HG03432 (cell line): ENCODE data around the gene PRPF40A.
"Not testable (repeated sequence)": the region's sequence is repeated elsewhere in the genome, so short reads cannot be mapped to it uniquely, and the experiment has no call there.

ENCODE experiments used
- ATAC-seq: cut with Tn5 transposase; IDR thresholded peaks from one replicate; pipeline ENCODE4 v1.9.1; 2021; ENCODE audit warnings: mild to moderate bottlenecking, moderate library complexity; ENCODE audit not compliant: unreplicated experiment

The PRPF40A gene

DNA sequence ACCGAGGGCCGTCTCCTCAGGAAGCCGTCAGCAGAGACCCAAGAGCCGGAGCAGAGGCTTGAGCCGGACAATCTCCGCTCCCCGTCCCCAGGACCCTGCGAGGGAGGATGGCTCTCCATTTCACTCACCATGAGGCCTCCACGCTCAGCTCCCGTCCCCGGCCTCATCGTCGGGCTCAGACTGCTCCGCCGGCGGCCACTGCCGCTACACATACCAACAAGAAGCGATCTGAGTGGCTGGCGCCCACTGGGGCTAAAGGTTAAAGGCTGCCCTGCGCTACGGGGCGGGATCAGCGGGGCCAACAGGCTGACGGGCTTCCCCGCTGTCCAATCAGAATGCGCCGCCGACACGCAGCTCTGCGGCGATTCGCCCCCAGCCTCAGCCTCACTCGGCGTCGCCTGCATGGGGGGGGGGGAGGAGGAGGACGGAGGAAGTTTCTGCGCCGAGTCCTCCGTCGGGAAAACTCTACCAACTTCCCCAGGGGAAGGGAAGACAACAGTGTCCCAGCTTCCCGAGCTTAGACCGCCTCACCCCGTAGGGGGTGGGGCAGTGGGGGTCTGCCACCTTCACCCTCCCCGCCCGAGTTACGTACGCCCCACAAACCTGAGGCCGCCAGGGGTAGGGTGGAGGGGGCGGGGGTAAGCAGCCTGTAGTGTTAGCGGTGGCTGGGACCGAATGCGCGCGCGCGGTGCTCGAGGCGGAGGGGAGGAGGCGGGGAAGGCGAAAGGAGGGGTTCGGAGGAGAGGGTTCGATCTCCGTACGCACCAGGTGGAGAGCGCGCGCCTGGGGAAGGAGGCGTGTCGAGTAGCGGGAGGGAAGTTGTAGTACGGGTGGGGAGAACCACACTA lies at the start of gene PRPF40A:
Gene PRPF40A, minus strand, starts transcription at position 234 of the 848 bp plus-strand sequence. Its CDS starts 22 bp downstream, at position 212.
- ATAC-seq: peak; percentile 70

GRCh38 chr2:152766928-152767327 lies 49.7 kb upstream of the PRPF40A start:
- no peak for ATAC-seq

GRCh38 chr2:152763651-152764050 lies 46.4 kb upstream of the PRPF40A start:
- no peak for ATAC-seq

DNA sequence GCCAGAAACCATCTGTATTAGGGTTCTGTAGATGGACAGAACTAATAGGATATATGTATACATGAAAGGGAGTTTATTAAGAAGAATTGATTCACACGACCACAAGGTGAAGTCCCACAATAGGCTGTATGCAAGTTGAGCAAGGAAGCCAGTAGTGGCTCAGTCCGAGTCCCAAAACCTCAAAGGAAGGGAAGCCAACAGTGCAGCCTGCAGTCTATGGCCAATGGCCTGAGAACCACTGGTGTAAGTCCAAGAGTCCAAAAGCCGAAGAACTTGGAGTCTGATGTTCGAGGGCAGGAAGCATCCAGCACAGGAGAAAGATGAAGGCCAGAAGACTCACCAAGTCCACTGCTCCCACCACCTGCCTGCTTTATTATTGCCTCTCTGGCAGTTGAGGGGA lies 45.9 kb upstream of the PRPF40A start:
- not testable (repeated sequence) for ATAC-seq

- ATAC-seq: no peak
Observed at GRCh38 chr2:152762202-152762601, 44.9 kb upstream of the PRPF40A start.

DNA sequence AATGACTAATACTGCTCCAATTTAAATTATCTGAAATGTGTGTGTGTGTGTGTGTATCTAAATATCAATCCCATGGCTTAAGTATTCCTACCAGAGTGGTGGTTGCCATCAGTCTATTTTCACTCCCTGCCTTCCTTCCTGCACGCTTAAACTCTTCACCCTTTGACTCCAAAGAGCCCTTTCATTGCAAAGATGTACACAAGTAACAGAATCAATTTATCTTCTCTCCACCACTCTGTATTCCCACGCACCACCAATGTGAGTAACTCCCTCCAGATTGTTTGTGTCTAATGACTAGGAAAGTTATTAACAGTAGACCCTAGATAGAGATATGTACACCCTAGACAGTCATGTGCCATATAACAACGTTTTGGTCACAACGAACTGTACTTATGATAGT lies 44.0 kb upstream of the PRPF40A start:
- no peak for ATAC-seq

DNA sequence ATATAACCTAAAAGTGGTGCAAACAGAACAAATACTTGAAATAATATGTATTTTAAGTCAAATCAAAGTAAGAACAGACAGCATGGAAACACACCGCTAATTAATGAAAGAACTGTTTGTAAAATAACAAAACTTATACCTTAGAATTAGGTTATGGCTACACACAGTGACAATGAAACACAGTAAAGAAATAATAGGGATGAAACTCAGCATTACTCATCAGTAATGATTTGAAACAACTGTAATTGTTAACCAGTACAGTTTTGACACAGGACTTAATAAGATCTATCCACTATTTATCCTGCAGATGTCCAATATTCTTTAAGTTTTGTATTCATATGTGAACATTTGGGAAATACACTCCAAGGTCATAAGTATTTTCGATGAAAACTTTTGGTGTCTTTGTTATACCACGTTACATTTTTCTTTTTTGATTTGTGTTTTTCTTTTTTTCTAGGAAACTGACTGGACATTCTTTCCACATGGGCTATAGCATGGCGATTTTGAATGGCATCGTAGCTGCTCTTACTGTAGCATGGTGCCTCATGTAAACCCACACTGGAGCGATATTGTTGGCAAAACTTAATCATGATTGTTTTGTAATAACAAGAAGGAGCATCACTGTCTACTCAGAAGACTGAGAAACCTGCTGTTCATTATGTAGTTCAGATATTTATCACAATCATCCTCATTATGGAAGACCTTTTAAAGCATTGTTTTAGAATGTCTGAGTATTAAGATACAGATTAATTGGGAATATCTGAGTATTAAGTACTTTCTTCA lies 42.2 kb upstream of the PRPF40A start:
- no peak for ATAC-seq

- ATAC-seq: no peak
Observed at GRCh38 chr2:152755029-152755428, 37.8 kb upstream of the PRPF40A start.

- not testable (repeated sequence) for ATAC-seq
Observed at GRCh38 chr2:152747751-152748150, 30.5 kb upstream of the PRPF40A start.

GRCh38 chr2:152743002-152743401 lies 25.7 kb upstream of the PRPF40A start:
- ATAC-seq: peak; percentile 66

GRCh38 chr2:152740743-152741328 lies 23.6 kb upstream of the PRPF40A start:
- peak; percentile 83 for ATAC-seq

- not testable (repeated sequence) for ATAC-seq
Observed at GRCh38 chr2:152739705-152740104, 22.4 kb upstream of the PRPF40A start.

GRCh38 chr2:152738438-152738837 lies 21.2 kb upstream of the PRPF40A start:
- ATAC-seq: no peak

DNA sequence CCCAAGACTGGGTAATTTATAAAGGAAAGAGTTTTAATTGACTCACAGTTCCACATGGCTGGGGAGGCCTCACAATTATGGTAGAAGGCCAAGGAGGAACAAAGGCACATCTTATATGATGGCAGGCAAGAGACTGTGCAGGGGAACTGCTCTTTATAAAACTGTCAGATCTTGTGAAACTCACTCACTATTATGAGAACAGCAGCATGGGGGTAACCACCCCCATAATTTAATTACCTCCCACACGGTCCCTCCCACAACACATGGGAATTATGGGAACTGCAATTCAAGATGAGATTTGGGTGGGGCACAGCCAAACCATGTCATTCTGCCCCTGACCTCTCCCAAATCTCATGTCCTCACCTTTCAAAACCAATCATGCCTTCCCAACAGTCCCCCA lies 20.2 kb upstream of the PRPF40A start:
- ATAC-seq: not testable (repeated sequence)

DNA sequence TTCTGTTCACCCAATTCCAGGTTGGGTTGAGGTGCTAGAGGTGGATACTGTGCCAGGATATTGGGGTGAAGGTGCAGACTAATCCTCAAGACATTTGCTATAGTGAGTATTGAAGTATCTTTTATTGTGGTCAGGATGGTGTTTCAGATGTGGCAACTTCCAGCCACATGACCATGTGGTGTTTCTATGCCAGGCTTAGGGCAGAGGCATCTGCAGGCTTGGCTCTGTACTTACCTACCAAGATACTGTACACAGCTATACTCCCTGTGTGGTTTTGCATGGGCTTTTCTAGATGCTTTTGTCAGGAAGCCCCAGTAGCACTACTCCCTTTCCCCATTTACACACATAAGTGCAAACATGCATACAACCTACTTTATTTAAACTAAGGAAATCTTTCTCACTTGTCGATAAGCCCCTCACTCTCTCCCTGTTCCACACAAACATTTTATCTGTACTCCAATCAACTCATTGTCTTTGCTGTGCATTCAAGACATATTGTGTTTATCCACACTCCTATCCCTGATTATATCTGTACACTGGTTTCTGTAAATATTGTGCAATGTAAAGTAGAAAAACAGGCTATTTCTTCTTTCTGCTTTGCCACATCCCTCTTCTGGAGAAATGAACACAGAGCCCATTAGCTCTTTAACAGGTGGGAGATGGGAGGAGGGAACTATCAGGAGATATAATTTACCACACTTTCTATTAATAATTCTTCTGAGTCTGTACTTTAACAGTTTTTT lies 13.5 kb upstream of the PRPF40A start:
- ATAC-seq: peak; percentile 76

DNA sequence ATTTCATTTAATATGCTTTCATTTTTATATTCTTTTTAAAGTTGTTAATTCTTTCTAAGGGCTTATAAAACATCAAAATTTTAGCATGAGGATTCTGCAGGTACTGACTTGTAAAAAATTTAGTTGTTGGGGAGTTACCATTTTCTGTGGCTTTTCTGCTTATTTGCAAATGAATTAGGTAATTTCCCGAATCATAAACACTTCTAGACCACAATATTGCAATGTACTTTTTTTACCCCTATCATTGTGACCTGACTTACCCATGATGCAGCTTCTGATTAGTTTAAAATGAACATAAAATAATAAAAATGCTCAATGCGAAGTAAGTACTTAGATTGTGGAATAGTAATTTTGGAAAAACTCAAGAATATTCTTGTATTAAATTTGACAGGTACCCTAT lies 12.6 kb upstream of the PRPF40A start:
- ATAC-seq: peak; percentile 49

- no peak for ATAC-seq
Observed at GRCh38 chr2:152723918-152724317, 6.7 kb upstream of the PRPF40A start.

DNA sequence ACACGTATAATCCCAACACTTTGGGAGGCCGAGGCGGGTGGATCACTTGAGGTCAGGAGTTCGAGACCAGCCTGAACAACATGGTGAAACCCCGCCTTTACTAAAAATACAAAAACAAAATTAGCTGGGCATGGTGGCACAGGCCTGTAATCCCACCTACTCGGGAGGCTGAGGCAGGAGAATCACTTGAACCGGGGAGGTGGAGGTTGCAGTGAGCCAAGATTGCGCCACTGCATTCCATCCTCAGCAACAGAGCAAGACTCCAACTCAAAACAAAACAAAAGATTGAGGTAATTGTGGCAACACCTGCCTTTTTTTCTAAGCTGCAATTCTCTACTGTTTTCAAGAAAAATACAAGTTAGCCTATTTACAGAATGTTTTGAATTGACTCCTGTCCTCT lies 5.4 kb upstream of the PRPF40A start:
- not testable (repeated sequence) for ATAC-seq

DNA sequence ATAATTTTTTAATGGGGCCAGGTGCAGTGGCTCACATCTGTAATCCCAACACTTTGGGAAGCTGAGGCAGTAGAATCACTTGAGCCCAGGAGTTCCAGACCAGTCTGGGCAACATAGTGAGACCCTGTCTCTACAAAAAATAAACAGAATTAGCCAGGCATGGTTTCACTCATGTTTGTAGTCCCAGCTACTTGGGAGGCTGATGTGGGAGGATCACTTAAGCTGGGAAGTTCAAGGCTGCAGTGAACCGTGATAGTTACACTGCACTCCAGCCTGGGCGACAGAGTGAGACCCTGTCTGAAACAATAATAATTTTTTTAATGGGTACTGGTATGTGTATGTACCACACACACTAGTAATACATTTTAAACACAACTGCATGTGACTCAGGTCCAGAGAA lies 3.5 kb upstream of the PRPF40A start:
- no peak for ATAC-seq

- ATAC-seq: peak; percentile 27
Observed at GRCh38 chr2:152718909-152719645, 1.8 kb upstream of the PRPF40A start.
